GM21526 (cell line): ENCODE results near the gene DAO.

Experiments
- ATAC-seq: cut with Tn5 transposase; IDR thresholded peaks from one replicate; pipeline ENCODE4 v1.9.1; 2021; ENCODE audit warnings: moderate library complexity; ENCODE audit not compliant: unreplicated experiment, low FRiP score

DAO gene

DNA sequence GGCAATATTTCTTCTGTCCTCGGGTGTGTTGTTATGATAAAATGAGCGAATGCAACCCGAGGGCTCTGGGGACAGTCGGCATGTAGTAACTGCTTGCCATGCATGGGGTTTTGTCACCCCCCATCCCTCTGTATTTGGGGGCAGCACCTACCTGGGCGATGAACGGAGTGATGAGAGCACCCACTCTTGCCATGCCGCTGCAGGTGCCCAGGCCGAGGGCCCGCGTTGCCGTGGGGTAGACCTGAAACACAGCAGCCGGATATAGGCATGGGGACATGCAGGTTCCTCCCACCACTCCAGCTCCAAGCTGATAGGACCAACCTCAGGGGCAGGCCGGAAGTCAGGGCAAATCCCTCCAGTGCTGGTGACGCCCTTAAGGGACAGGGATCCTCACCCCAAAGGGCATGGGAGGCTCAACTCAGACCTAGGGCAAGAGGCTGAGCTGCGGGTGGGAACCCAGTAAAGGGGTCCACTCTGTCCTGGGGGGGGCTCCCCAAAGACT, 35.8 kb downstream of the DAO start:
- no peak for ATAC-seq

DNA sequence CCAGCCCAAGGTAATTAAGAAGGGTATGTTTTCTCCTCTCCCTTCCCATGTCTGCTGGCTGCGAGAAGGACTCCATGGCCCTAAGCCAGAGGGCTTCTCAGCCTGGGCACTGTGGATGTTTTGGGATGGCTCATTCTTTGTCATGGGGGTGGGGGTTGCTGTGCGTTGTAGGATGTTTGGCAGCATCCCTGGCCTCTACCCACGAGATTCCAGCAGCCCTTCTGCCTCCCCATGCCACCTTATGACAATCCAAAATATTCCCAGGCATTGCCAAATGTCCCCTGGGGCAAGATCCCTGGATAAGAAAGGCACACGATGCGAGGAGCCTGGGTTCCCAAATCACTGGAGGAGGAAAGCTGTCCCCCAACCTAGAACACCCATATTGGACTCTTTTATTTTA, 36.4 kb downstream of the DAO start:
- no peak for ATAC-seq

- ATAC-seq, result no peak
These were observed 38.3 kb downstream of the DAO start for GRCh38 chr12:108918206-108918605.

DNA sequence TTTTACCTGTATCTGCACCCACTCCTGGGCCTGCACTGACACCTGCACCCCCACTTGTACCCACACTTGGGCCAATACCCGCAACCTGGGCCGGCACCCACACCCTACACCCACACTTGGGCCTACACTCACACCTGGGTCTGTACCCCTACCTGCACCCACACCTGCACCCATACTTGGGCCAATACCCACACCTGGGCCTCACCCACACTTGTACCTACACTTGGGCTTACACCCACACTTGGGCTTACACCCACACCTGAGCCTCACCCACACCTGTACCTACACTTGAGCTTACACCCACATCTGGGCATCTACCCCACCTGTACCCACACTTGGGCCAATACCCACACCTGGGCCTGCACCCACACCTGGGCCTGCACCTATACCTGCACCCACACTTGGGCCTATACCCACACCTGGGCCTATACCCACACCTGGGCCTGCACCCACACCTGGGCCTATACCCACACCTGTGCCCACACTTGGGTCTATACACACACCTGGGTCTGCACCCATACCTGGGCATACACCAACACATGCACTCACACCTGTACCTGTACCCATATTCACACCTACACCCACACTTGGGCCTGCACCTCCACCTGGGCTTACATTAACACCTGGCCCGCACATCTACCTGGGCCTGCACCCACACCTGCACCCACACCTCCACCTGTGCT, 39.2 kb downstream of the DAO start:
- ATAC-seq, result no peak

DNA sequence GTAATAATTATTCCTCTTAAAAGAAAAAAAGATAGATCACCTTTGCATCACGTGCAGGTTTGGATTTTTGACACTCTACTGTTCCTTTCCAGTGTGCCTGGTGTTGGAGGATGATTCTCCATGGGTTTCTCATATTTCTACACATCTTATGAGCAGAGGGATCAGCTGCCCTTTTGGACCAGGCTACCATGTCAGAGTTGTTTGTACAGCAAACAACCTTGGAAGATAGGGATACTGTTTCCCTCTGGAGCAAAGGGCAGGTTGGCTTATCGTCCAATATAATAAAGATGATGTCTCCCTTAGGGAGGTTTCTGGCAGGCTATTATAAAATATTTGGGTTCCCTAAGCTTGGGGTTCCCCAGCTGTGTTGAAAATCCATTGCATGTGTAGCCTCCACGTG, 42.1 kb downstream of the DAO start:
- ATAC-seq, result no peak

DNA sequence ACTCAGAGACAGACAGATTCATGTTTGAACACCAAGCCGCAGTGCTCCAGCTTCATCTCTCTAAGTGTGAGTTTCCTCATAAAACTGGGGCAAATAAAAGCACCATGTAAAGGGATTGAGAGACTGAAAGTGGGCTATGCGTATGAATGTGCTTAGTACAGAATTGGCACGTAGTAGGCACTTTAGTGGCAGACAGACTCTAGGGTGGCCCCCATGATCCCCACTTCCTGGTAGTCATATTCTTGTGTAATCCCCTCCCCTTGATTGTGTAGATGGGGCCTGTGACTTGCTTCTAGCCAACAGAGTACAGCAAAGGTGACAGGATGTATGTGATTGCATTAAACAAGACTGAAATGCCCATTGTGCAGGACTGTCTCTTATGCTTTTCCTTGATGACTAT, 43.0 kb downstream of the DAO start:
- ATAC-seq, result no peak

- no peak for ATAC-seq
These were observed 48.8 kb downstream of the DAO start for GRCh38 chr12:108928695-108929094.

DNA sequence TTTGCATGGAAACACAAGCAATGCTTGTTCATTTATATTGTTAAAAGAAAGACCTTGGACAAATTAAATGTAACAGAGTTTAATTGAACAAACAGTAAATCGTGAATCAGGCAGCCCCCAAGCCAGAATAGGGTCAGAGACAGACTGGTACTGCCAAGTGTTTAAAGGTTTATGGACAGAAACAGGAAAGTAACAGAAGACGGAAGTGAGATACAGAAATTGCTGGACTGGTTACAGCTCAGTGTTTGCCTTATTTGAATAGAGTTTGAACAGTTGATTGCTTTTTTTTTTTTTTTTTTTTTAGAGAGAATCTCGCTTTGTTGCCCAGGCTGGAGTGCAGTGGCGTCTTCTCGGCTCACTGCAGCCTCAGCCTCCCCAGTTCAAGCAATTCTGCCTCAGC, 50.3 kb downstream of the DAO start:
- ATAC-seq, result peak; percentile 76

GRCh38 chr12:108930756-108931155, 50.9 kb downstream of the DAO start:
- no peak for ATAC-seq

DNA sequence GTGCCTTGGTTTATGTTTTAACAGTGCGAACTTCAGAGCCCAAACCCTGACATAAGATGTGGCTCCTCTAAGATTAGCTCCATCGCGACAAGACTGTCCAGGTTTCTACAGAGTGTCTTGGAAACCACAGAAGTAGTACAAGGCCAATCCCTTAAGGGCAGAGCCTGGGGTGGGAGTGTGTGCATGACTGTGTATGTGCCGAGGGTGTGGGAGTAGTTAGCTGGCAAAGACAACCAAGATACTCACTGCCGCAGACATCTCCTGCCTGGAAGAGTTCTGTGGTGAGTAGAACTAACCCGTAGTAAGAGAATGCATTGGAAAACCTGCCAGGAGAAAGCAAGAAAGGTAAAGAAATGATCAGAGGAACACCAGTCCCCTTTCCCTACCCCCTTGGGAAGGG, 54.1 kb downstream of the DAO start:
- no peak for ATAC-seq

GRCh38 chr12:108935159-108935763, 55.4 kb downstream of the DAO start:
- no peak for ATAC-seq

- ATAC-seq, result no peak
These were observed 58.5 kb downstream of the DAO start for GRCh38 chr12:108938247-108938924.

DNA sequence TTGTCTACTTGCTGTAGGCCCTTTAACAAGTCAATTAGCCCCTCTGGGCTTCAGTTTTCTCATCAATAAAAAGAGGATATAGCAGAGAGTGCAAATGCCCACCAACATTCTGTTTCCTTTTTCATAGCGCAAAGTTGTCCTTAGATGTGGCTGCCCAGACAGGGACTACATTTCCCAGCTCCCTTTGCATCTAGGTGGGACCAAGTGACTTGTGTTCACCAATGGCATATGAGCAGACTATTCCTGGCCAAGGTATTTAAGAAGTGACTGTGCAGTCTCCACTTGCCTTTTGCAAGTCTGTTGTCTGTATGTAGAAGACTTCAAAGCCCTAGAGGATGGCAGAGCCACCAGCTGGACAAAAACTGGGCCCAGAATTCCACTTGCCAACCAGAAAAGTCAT, 59.7 kb downstream of the DAO start:
- no peak for ATAC-seq

DNA sequence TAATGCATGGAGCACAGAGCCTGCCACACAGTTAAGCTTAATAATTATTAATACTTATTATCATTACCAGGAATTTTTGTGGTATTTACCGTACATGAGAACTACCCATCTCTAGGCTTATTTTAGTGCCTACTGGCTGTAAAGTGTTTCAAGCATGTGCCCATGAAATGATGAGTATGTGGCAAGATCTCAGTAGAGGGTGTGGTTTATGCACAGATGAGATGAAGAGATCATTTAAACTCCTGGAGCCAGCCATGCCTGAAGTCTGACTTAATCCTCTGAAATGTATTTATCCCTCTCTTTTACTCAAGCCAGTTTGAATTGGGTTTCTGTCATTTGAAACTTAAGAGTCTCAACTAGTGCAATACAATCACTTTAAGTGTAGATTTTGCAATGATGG, 60.2 kb downstream of the DAO start:
- ATAC-seq, result no peak

- ATAC-seq, result no peak
These were observed 67.2 kb downstream of the DAO start for GRCh38 chr12:108947097-108947496.

DNA sequence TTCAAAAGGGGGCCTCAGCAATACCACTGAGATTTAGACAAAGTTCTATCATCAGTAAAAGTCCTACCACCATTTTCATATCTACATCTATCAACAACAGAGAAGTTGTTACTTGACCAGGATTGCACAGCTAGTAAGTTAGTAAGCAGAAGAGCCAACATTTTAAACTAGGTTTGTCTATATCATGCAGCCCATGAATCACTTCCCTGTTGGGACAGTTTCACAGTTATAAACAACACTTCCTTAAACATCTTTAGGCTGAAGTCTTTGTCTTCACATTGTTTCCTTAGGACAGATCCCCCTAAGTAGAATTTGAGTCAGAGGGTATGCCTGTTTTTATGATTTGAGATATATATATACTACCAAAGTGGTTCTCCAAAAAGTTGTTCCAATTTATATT, 68.5 kb downstream of the DAO start:
- ATAC-seq, result no peak

- no peak for ATAC-seq
These were observed 70.1 kb downstream of the DAO start for GRCh38 chr12:108949976-108950375.
